GM12873 (cell line): ENCODE measurements around the gene DIP2C.

Experiments used
- TF ChIP-seq, protein P1 (sequence below): IDR thresholded peaks from 2 replicates; pipeline ENCODE4 v1.5.1; 2012; ENCODE audit warnings: low read depth, mild to moderate bottlenecking, moderate library complexity, low read length, control low read depth; ENCODE audit not compliant: insufficient read depth; ENCODE audit errors: missing control alignments

The DIP2C gene

DNA sequence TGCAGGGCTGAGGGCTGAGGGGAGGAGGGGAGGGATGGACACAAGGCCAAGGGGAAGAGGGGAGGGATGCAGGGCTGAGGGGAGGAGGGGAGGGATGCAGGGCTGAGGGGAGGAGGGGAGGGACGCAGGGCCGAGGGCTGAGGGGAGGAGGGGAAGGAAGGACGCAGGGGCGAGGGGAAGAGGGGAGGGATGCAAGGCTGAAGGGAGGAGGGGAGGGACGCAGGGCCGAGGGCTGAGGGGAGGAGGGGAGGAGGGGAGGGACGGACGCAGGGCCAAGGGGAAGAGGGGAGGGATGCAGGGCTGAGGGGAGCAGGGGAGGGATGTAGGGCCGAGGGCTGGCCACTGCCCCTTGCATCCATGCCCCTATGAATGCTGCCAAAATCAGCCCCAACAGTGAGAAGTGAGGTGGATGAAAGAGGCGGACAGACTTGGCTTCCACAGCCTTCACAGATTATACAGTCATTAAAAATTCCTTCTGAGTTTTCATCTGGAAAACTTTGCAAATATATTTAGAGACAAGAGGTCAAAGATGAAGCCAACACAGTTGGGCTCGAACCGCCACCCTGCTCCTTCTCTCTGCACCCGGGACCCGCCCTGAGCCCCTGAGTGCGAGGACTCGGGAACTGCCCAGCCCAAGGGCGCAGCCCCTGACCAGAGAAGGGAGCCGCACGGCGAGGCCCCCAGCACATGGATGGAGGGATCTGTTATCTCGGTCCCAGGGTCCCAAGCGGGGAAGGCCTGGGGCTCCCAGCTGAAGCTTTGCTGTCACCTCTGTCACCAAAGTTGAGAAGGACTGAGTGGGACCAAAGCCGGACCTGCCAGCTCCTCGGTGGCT lies 65.8 kb downstream of the DIP2C start:
- TF ChIP-seq, protein P1, sequence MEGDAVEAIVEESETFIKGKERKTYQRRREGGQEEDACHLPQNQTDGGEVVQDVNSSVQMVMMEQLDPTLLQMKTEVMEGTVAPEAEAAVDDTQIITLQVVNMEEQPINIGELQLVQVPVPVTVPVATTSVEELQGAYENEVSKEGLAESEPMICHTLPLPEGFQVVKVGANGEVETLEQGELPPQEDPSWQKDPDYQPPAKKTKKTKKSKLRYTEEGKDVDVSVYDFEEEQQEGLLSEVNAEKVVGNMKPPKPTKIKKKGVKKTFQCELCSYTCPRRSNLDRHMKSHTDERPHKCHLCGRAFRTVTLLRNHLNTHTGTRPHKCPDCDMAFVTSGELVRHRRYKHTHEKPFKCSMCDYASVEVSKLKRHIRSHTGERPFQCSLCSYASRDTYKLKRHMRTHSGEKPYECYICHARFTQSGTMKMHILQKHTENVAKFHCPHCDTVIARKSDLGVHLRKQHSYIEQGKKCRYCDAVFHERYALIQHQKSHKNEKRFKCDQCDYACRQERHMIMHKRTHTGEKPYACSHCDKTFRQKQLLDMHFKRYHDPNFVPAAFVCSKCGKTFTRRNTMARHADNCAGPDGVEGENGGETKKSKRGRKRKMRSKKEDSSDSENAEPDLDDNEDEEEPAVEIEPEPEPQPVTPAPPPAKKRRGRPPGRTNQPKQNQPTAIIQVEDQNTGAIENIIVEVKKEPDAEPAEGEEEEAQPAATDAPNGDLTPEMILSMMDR = no peak

- TF ChIP-seq, protein P1 = no peak
Measured at GRCh38 chr10:623014-623413, 66.5 kb downstream of the DIP2C start.

GRCh38 chr10:621981-622740 lies 67.3 kb downstream of the DIP2C start:
- TF ChIP-seq, protein P1 = no peak

DNA sequence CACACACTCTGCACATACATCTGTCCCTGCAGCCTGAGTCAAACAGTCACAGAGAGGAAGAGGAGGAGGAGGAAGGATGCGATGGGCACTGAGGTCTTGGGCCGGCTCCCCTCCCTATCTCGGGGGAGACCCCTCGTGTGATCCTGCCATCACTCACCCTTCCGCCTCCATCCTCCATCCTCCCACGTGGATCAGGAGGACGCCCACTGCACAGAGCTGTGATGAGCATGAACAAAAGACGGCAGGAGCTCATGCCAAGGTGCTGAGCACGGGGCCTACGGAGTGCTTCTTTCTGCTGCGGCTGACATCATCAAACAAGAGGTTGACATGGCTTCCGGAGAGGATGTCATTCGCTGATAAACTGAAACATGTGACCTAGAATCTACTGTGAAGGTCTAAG lies 68.0 kb downstream of the DIP2C start:
- TF ChIP-seq, protein P1 = no peak

DNA sequence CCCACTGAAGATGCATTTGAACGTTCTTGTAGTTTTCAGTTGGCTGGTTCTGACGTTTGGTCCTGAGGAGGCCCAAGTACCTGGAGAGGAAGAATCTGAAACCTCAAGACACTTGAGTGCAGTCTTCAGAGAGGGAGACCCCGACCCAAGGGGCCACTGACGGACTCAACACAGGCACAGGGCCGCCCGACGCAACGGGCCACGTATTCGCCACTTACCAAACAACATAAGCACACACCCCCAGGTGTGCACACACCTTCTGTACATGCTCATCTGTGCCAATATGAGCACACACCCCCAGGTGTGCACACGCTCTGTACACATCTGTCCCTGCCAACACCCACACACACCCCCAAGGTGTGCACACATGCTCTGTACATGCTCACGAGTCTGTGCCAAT lies 68.5 kb downstream of the DIP2C start:
- TF ChIP-seq, protein P1 = no peak

GRCh38 chr10:620417-620816 lies 69.1 kb downstream of the DIP2C start:
- TF ChIP-seq, protein P1 = no peak

DNA sequence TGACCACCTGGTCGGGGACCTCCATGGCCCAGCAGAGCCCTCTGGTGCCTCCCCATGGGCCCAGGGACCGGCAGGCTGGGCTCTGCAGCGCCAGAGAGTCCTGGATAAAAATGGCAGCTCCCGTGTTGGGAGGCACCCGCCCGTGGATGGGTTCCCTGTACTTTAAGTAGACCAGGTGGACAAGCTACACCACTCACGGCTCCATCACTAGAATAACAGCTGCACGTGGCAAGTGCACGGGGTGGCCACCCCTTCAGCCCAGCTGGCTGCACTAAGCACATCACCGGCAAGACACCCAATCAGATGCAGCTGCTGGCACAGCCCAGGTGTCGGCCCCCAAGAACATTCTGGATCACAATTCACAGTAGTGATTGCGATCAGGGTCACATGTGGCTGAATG lies 69.8 kb downstream of the DIP2C start:
- TF ChIP-seq, protein P1 = no peak
